NOMO-1 treated with dmso at 0.1 percent for 144 hours (cell line): Measurements from ENCODE around the gene ANO1.

Source experiments
- DNase-seq: peaks from one replicate; lab custom pipeline; 2025; ENCODE audit not compliant: unreplicated experiment; lab: John Stamatoyannopoulos, UW

ANO1 gene

DNA sequence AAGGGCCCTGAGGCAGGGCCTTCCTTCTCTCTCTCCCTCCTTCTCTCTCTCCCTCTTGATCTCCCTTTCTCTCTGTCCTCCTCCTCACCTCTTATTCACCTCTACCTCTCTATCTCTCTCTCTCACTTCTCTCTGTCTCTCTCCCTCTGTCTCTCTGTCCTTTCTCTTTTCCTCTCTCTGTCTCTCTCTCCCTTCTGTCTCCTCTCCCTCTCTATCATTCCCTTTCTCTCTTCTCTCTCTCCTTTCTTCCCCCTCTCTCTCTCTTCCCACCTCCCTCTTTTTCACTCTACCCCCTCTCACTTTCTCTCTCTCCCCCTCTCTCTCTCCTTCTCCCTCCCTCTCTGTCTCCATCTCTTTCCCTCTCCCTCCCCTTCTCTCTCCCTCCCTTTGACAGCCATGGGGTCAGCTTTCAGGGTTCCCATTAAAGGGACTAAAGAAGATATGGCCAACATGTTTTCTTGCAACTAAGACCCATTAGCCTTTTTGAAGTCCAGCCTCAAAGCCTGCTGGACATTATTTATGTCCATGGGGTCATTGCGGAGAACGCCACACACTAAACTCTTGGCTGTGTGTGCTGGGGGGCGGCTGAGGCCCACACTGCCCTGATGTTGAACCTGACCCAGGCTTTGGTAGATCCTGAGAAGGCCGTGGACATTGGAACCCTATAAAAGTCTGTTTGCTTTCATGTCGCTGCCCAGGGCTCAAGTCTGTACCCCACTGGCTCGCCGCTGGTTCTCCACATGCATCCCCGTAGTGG, 15.0 kb downstream of the ANO1 start:
- no peak for DNase-seq

GRCh38 chr11:70095541-70096252, 17.6 kb downstream of the ANO1 start:
- no peak for DNase-seq

GRCh38 chr11:70097783-70098563, 19.9 kb downstream of the ANO1 start:
- no peak for DNase-seq

- DNase-seq, result no peak
Measured at GRCh38 chr11:70098936-70099335, 20.8 kb downstream of the ANO1 start.

DNA sequence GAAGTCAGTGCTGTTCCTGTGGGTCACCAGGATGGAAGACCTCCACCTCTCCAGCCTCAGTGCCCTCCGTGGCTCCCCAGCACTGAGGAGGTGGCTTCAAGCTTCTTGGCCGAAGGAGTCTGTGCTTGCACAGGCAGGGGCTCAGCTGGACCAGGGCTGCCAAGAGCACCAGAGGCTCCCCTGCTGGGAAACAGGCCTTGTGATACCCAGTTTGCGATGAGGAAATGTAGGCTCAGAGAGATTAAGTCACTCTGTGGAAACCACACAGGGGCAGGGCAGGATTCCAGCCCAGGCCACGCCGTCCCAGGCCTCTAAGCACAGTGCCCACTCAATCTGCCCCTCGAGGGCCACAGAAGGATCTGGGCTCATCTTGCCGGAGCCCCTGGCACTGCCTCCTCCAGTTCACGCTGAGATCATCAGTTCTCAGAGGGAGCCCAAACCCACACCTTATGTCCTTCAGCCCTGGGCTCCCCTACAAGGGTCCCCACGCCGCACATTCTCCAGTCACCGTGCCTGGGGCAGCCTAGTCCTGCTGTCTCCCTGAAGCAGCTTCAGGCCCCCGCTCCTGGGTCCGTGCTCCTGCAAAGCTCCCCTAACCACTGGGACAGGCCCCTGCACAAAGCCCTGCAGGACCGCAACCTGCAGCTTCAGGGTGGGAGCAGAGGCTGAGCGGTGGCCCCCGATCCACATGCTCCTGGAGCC, 21.6 kb downstream of the ANO1 start:
- no peak for DNase-seq

DNA sequence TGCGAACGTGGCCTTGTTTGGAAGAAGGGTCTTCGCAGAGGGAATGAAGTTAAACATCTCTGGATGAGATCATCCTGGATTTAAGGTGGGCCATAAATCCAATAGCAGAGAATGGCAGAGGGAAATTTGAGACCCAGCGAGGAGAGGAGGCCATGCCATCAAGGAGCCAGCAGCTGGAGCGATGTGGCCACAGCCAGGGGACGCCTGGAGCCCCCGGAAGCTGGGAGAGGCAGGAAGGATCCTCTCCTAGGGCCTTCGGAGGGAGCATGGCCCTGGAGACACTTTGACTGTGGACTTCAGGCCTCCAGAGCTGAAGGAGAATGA, 22.1 kb downstream of the ANO1 start:
- no peak for DNase-seq

DNA sequence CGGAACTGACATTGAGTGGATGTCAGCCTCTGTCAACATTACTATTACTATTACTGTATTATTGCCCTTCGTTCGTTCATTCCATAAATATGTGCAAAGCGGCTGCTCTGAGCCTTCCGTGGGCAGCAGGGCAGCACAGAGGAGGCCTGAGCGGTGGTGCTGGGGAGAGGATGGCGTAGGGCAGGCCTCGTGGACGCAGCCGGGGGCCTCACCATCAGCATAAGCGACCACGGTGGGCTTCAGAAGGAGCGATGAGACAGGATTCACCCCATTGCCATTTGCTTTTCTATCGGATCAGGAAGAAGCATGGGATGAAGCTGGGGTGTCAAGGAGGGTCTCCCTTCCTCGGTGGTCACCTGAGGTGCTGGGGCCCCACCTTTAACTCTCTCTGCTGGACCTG, 22.7 kb downstream of the ANO1 start:
- DNase-seq, result no peak

DNA sequence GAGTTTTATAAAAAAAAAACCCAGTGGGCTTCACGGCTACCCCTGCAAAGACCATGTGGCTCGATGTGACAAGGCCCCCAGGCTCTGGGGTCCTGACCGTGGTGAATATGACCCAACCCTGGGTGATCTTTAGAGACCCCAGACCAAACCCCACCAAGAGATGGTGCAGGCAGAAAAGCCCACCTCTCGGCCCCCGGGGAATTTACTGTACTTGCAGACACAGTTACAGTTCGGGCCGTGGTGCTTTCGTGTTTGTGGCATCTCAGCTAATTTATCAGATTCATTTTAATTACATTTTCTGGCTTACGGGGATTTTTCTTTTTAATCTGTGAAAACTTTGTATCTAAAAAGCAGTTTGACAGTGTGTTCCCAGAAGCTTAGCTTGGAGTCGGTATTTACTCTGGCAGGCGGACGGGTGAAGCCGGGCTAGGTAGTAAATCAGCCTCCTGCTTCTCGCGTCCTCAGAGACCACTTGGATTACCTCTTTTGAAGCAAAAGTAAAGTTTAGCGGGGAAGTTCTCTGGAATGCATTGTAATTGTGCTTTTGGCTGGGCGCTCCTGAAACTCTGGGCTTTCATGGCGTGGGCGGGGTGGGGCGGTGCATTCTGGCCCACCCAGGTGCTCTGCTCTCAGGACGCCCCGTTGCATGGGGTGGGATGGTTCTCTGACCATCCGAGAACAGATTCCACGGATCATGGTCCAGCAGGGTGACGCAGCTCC, 25.3 kb downstream of the ANO1 start:
- no peak for DNase-seq

GRCh38 chr11:70104419-70104818, 26.3 kb downstream of the ANO1 start:
- DNase-seq, result no peak

GRCh38 chr11:70104961-70105360, 26.8 kb downstream of the ANO1 start:
- DNase-seq, result no peak

- no peak for DNase-seq
Measured at GRCh38 chr11:70105369-70105754, 27.2 kb downstream of the ANO1 start.

DNA sequence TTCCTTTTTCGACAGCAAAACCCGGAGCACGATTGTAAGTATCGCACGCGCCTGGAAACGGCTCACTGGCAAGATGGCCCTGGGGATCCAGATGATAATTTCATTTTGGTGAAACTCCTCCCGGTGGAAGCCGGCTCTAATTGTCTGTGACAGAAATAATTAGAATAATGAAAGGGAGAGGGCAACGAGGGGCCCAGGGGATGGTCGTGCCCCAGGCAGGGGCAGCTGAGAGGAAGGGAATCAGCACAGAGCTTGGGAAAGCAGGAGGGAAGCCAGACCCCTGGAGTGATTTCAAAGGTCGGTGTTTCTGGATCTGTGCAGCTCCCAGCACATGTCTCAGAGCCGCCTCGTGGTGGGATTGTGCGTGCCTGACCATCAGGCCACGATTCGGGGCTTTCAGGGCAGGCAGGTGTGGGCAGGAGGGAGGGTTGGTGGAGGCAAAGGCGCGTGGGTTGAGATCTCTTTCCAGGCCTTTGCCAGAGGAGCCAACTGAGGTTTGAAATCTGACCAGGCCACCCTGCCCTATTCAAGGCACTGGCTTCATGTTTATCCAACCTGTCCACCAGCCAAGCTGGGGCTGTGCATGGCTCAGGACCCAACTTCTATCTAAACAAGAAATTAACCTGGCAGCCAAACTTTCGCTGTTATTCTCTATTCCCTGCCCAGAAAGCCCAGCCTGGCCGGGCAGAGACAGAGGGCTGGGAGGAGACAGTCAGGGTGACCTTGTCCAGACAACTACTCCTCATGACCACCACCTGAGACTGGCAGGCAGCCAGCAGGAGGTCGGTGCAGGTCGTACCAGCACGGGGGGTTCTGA, 27.8 kb downstream of the ANO1 start:
- DNase-seq, result no peak

DNA sequence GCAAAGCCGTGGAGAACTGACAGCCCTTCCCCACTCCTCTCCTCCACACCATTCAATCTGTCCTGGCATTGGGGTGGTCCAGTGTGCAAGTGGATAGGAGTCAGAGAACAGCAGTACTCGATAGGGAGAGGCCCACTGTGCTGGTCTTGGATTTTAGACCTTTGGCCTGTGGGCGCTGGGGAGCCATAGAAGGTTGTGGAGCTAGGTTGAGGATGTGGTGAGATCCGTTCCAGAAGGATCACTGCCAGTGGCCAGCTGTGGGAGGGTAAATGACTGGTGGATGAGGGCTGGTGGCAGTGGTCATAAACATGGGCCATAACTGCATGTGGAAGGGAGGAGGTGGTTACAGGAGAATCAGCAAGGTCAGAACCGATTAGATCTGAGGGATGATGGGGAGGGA, 28.6 kb downstream of the ANO1 start:
- DNase-seq, result no peak

DNA sequence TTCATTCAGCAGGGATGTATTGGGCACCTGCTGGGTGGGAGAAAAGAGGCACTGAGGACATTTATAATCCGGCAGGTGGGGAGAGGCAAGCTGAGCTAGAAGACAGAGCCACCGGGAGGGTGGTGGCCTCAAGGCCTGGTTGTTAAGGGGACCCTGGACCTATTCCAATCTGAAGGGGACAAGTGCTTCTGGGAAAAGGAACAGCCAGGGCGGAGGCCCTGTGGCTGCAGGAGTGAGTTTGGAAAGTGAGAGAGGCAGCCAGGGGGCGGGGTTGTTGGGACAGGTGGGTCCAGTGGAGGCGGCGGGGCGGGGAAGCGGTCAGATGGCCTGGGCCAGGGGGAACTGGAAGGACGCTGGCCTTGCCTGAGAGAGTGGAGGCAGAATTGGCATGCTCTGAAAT, 29.1 kb downstream of the ANO1 start:
- DNase-seq, result no peak

GRCh38 chr11:70107756-70108155, 29.6 kb downstream of the ANO1 start:
- DNase-seq, result no peak

GRCh38 chr11:70108250-70108649, 30.1 kb downstream of the ANO1 start:
- DNase-seq, result no peak

GRCh38 chr11:70109006-70109405, 30.9 kb downstream of the ANO1 start:
- no peak for DNase-seq

GRCh38 chr11:70109903-70110302, 31.8 kb downstream of the ANO1 start:
- no peak for DNase-seq

GRCh38 chr11:70110538-70111055, 32.5 kb downstream of the ANO1 start:
- no peak for DNase-seq
